ENCODE results near the gene TPBG. TPM values are rescaled to one million over a fixed set of nuclear protein-coding genes. Genes with fewer than 3 reads are reported as not detected.
"Not testable (repeated sequence)": the region's sequence is repeated elsewhere in the genome, so short reads cannot be mapped to it uniquely, and the experiment has no call there.

The TPBG gene
- total RNA-seq, 1 experiment from 2014 or later: 20.3 TPM

GRCh38 chr6:82374516-82374915 lies 10.9 kb downstream of the TPBG start:
- no peak for DNase-seq (ENCODE audit: low spot score)

GRCh38 chr6:82376636-82377035 lies 13.0 kb downstream of the TPBG start:
- DNase-seq (ENCODE audit: low spot score): no peak

- DNase-seq (ENCODE audit: low spot score): no peak
Observed at GRCh38 chr6:82380566-82381185, 17.1 kb downstream of the TPBG start.

- DNase-seq (ENCODE audit: low spot score): no peak
Observed at GRCh38 chr6:82381278-82381677, 17.7 kb downstream of the TPBG start.

- no peak for DNase-seq (ENCODE audit: low spot score)
Observed at GRCh38 chr6:82385102-82385501, 21.5 kb downstream of the TPBG start.

- no peak for DNase-seq (ENCODE audit: low spot score)
Observed at GRCh38 chr6:82385546-82385945, 21.9 kb downstream of the TPBG start.

GRCh38 chr6:82385961-82386360 lies 22.3 kb downstream of the TPBG start:
- no peak for DNase-seq (ENCODE audit: low spot score)

GRCh38 chr6:82394770-82395169 lies 31.2 kb downstream of the TPBG start:
- DNase-seq (ENCODE audit: low spot score): not testable (repeated sequence)

- DNase-seq (ENCODE audit: low spot score): peak; percentile 90
Observed at GRCh38 chr6:82396964-82397751, 33.5 kb downstream of the TPBG start.

GRCh38 chr6:82397962-82398692 lies 34.5 kb downstream of the TPBG start:
- DNase-seq (ENCODE audit: low spot score): peak; percentile 62

GRCh38 chr6:82408952-82409431 lies 45.4 kb downstream of the TPBG start:
- peak; percentile 13 for DNase-seq (ENCODE audit: low spot score)

- DNase-seq (ENCODE audit: low spot score): no peak
Observed at GRCh38 chr6:82410151-82410648, 46.6 kb downstream of the TPBG start.

GRCh38 chr6:82413868-82414267 lies 50.3 kb downstream of the TPBG start:
- DNase-seq (ENCODE audit: low spot score): no peak

GRCh38 chr6:82415820-82416219 lies 52.2 kb downstream of the TPBG start:
- no peak for DNase-seq (ENCODE audit: low spot score)

- DNase-seq (ENCODE audit: low spot score): no peak
Observed at GRCh38 chr6:82416346-82416745, 52.7 kb downstream of the TPBG start.

Other genes with a start within 250 kb of the TPBG start
- 12.9 and 16.2 TPM in 2 replicates for gene IBTK, start 116.1 kb upstream of the TPBG start, total RNA-seq (2014; rRNA removed; shearing (Covaris generic))